Hematopoietic multipotent progenitor cell treated with erythropoietin and hydrocortisone succinate and interleukin-3 and kit ligand, for 17 days (in vitro differentiated cells): Measurements from ENCODE around the gene TMEM176A.

Experiments used
- DNase-seq: peaks from one replicate; pipeline ENCODE4 v3.0.0-alpha.2; 2015; ENCODE audit warnings: low spot score

The TMEM176A gene

DNA sequence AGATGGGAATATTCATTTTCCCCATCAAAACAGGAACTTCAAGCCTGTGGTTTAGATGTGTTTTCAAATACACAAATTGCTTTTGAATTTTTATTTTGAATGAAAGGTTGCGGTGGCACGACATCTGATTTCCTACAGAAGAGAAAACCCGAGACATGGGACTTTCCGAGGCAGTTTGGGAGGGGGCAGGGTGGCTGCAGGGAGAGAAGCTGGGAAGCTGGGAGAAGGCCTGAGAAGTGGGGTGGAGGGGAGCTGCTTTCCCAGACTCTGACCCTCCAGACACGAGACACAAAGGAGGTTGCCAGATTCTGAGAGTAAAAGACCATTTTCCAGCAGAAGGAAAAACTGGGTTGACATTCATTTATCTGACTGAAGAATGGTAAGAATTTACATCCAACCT, 19.6 kb downstream of the TMEM176A start:
- DNase-seq = no peak

DNA sequence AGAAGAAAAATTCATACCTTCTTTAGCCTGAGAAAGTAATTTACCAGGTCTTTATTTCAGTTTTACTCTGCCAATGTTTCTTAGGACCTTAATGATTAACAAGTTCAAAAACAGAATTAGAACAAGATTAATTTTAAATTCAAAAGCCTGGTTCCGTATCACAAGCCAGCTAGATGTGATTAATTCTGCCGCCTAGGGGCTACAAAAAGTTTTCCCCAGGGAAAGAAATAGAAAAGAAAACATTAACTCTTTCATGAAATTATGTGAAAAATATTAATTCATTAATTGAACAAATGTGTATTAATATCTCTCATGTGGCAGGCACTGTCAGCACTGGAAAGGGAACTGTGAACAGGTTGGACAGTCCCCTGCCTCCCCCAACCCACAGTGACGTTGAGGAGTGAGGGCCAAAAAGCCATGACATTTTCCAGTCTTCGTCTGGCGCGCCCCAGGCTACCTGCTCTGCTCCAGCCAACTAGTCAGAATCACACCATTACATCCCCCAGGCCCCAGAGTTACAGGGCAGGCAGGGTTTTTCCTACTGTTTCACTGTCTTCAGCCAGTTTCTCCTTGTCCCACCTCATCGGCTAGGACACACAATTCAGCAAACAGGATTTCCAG, 20.1 kb downstream of the TMEM176A start:
- DNase-seq = no peak

DNA sequence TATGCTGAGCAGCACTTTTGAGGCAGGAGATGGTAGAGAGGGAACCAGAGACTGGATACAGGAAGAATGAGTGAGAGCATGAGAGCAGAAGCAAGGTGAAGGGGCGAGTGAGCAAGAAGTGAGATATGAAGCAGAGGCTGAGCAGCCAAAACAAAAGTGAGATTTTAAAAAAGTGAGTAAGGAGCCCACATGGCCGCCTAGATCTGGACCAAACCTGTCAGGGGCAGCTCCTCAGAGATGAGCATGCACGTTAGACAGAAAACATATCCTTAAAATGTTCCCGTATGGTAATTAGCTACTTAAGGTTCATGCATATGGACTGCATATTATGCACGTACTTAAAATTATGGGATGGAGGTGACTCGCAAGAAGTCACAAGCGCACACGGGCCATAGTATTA, 22.5 kb downstream of the TMEM176A start:
- no peak for DNase-seq

DNA sequence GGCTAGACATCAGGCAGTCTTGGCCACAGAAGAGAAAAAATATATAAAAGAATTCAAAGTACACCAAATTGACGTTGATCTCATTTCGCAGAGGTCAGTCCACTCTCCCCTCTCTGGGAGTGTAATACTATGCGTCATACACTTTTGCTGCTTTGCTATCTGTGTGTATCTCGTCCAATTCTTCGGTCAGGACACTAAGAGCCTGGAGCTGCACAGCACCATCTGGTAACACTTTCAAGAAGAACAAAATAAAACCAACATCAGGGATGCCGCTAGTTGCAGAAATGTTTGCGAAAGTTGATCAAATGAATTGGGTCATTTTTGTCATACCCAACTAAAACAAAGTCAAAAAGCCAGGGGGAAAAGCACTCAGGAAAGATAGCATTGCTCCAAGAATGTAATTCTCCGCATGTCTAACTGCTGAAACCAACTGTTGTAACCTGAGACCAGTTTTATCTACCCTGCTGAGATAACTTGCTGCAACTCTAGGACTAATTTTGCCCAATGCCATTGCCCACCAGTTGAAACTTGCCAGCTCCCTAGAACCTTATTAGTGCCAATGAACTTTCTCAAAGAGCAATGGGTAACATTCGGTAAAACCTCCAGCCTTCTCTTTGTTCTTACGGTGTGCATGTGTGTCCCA, 23.0 kb downstream of the TMEM176A start:
- no peak for DNase-seq

DNA sequence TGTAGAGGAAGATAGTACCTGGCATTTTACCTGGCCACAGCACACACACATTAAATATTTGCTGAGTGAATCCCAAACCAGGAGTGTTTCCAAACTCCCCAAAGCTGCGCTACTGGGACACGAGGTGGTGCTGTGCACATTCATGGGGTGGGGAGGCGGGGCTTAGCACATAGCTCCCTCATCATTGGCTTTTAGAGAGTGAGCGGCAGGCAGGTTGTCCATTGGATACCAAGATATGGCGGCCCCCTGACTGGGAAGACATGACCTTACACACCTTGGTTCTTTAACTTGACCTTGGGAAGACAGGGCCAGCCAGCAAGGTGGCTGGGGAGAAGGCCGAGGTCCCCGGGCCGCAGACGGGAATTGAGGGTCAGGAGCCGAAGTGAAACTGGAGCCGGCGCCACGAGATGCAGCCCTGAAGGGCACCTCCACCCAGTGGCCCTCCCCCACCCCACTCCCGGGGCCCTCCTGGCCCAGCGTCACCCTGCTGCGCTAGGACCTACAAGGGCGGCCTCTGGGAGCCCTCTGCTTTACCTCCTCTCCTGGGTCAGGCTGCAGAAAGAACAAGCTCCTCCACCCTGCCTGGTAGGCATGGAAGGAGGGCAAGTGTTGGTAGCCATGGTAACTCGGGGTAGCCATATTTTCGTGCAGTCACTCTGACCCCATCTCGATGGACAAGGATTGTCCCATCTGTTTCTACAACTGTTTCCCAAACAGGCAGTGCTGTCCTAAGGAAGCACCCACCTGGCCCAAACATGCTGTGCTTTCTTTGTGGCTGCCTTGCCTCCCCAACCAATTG, 24.0 kb downstream of the TMEM176A start:
- no peak for DNase-seq

DNA sequence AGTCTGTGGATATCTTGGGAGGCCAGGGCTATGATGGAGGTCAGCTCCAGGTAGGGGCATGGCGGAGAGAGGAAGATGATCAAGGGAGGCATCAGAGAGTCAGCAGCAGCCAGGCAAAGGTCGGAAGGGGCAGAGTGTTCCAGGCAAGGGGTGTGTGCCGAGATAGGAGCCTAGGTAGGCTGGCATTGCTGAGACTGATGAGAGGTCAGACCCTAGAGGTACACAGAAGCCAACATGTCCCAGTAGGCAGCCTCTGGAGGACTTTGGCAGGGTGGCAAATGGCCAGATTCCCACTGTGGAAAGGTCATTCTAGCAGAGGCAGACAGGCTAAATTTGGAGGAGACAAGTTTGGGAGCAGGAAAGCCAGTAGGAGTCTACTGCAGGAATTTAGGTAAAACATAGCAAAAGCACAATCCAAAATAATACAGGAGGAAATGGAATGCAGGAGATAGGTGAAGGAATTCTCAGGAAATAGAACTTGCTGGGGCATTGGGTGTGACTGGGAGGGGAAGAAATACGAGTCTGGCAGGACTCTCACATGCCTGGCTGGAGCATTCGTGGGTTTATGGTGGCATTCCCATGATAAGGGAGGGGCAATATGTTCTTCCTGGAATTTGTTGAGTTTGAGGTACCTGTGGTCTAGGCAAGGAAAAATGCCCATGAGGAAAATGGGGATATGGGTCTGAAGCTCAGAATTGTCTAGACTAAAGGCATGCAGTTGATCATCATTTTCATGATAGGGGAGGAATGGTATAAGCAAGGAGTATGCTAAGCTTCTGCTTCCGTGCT, 25.7 kb downstream of the TMEM176A start:
- DNase-seq = no peak

DNA sequence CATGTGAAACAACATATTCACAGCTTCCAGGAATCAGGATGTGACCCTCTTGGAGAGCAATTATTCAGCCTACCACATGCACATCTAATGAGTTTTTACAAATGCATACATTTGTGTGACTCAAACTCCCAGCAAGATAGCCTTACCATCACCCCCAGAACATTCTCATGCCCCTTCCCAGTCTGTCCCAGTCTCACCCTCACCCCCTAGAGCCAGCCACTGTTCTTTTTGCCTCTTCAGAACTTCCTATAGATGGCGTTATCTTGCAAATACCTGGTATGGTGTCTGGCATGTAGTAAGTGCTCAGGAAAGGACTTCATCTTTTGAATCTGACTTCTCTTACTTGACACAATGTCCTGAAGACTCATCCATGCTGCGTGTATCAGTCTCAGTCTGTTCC, 27.8 kb downstream of the TMEM176A start:
- no peak for DNase-seq

DNA sequence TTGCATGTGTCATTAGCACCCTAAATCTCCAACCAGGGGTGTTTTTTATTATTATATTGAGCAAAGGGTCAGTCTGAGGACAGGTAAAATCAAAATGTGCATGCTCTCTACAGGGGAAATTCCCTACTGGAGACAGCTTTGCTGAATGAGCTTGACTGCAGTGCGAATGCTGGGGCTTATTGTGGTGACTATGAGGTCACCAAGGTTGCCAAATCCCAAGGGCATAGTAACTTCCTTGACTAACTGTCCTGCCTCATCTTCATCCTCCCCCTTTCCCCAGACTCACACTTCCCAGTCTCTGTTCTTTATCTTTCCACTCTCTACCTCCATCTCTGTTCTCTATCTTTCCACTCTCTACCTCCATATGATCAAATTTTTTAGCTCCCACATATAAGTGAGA, 28.9 kb downstream of the TMEM176A start:
- DNase-seq = no peak

DNA sequence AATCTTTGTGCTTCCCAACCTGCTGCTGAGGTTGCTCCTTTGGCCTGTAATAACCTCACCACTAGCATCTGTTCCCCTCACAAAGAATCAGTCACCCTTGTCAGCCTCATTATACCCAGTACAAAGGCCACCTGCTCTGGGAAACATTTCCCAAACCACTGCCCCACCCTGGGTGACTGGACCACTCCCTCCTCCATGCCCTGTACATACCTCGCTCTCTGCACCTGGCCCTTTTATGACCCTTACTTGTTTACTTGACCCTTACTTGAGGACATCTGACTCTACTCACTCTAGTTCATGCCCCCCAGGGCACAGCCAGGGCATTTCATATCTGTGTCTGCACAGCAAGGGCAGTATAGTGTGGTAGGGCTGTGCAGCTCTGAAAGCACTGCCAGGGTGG, 30.4 kb downstream of the TMEM176A start:
- DNase-seq = no peak

DNA sequence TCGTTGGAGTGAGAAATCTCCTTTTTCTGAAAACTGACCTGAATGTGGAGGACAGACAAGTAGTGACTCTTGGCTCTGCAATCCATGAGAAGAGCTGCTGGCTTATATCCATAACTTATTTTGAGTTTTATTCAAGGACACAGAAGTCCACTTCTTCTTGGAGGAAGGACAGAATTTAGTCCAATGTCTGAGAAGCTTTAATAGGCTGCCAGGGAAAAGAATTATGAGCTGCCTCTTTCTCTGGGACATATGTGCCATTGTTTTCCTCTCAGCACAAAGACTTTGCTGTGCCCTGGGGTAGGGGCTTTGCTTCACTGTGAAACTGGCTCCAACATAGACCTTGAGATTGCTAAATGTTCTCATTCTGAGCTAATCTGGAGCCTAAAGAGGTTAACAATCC, 31.3 kb downstream of the TMEM176A start:
- DNase-seq = no peak

DNA sequence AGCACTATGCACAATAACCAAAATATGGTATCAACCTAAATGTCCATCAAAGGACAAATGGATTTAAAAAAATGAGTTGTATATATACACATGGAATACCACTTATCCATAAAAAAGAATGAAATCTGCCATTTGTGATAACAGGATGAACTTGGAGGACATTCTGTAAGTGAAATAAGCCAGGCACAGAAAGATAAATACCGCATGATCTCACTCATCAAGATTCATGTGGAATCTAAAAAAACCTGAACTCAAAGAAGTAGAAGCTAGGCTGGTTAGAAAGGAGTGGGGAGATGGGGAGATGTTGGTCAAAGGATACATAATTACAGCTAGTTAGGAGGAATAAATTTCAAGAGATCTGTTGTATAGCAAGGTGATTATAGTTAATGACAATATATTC, 34.5 kb downstream of the TMEM176A start:
- DNase-seq = no peak

DNA sequence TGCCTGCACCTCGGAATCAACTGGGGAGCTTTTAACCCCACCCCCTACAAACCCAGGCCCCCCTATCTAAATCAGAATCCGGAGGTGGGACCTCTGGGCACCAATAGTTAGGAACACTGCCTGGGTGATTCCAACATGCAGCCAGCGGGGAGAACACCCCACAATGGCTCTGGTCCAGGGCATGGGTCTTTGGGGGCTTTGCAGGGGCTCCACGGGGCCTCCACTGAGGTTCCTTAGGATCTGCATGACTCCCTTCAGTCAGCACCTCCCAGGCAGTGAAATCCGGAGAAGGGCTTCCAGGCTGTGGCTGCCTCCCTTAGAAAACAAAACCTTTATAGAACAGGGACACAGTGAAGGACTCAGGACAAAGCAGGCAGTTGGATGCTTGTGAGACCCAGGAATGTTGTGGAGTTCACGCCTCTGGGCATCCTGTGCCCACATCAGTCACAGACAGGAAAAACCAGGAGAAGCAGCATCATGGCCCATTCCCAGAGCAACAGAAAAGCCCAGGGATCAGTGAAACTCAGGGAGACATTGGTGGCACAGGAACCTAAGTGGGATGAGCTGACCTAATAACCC, 35.2 kb downstream of the TMEM176A start:
- DNase-seq = no peak

DNA sequence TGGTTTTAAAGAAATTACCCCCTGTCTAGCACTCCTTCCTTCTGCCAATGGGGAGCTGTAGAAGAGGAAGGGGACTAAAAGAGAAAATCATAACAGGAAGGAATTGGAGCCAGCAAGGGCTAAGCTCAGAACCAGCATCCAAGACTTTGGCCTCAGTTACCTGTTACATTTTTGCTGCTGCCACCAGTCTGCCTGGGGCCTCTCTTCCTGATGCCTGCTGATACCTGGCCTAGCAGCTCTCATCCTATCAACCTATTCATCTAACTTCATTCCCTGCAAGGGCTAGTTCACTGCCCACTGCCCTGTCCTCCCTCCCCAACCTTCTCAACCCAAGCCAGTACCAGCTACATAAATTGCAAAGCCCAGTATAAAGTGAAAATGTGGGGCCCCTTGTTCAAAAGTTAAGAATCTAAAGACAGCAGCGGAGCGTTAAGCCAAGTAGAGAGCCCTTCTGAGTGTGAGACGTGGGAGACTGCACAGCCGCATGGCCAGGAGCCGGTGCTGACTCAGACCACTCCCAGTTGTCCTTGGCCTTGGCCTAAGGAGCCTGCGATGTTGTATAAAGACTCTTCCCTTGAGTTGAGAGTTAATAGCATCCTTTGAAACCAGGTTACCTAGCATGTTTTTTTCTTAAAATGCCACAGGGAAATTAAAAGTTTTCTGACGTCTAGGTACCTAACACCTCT, 38.5 kb downstream of the TMEM176A start:
- no peak for DNase-seq

DNA sequence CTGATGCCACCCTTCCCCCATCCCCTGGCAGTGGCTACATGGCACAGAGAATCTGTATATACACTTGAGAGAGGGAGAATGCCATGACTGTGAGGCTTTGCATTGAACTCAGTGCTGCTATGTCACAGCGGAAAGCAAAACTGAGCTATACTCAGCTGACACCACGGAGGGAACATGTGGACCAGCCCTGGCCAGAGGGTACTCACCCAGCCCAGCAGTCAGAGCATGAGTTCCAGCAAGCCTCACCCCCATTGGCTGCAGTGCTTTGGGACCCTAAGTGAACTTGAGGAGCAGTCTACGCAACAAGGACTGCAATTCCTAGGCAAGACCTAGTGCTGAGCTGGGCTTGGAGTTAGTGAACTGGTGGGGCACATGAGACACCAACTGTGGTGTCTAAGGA, 41.4 kb downstream of the TMEM176A start:
- DNase-seq = no peak

DNA sequence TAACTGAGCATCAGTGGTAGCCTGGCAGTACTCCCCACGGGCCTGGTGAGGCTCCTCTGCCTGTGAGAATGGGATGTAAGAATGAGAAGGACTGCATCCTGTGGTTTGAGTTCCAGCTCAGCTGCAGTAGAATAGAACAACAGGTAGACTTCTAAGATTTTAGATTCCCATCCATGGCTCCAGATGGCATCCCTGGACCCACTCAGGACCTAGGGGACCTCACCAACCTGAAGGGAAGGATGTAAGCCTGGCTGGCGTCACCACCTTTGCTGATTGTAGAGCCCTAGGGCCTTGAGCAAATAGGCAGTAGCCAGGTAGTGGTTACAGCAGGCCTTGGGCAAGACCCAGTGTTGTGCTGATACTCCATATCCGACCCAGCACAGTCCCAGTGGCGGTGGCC, 42.1 kb downstream of the TMEM176A start:
- DNase-seq = no peak

DNA sequence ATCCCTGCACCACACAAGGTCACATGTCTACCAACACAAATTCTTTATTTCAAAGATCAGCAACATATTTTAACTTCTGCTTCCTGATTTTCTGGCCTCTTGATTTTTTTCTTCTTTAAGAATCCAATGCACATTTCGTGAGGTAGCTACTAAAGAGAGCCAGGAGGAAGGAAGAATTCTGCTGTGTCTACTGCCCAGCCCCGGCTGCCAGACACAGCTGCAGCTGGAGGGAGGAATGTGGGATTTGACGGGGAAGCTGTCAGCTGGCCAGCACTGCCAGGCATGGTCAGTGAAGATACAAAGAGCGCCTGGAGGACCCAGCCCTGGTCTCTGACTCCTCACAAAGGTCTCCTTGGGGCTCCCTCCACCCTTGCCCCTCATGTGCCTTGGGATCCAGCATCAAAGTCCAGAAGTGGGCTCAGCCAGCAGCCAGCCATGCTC, 44.9 kb downstream of the TMEM176A start:
- no peak for DNase-seq

DNA sequence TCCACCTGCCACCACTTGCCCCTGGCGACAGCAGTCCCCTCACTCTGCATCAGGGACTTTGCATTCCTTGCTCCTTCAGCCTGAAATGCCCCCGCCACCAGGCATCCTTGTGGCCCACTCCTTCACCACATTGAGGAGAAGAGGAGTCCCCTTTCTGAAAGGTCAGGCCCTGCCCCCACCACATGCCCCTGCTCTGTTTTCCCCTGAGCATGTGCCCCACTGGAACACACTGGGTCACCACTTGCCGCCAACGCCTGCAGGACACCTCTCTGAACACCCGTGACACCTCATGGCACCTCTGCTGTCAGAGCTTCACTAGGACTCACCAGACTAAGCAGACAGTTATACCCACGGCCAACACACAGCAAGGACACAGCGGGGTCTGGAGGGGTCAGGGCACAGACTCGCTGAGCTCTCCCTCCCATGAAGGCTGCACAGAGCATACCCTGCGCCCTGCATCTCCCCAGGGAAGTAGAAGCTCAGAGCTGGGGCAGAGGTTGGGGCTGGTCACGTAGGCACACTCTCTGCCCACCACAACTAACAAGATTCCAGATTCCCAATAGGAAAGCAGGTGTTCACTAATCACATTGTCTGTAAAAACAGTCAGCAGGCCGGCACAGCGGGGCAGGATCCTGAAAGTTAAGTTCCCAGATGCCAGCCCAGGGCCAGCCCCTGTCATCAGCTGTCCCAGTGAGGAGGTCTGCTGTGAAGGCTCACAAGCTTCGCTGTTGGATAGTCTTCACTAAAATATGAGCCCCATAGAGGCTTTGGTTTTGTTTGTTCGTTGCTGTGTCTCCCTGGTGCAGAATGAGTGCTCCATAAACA, 45.9 kb downstream of the TMEM176A start:
- DNase-seq = no peak

DNA sequence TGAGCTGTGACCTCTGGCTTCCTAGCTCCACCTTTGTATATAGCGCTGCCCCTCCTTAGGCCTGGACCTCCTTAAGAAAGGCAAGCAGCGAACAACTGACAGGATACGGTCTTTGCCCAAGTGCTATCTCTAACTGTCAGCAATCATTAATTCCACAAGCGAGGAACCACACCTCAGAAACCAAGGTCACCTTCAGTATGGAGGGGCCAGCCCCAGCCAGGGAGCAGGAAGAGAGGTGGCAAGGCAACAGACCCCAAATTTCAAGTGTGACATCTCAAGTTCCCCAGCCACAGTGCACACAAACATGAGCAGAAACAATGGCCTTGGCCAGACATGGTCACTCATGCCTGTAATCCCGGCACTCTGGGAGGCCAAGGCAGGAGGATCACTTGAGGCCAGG, 47.0 kb downstream of the TMEM176A start:
- DNase-seq = no peak

DNA sequence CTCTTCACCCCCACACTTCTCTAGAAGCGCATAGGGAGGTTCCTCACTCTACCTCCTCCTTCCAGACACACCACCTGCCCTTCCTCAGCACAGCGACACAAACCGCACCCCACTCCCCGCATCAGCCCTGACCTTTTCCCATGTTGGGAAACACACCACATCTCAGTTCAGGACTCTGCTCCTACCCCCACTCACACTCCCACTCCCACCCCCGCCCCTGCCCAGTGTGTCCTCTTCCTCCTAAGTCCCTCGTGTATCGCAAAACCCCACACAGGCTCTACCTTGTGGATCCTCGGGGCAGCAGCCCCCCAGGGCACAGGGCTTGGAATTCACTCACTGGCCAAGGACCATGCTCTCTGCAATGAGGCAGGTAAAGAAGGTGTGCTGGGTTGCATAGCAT, 47.5 kb downstream of the TMEM176A start:
- no peak for DNase-seq

DNA sequence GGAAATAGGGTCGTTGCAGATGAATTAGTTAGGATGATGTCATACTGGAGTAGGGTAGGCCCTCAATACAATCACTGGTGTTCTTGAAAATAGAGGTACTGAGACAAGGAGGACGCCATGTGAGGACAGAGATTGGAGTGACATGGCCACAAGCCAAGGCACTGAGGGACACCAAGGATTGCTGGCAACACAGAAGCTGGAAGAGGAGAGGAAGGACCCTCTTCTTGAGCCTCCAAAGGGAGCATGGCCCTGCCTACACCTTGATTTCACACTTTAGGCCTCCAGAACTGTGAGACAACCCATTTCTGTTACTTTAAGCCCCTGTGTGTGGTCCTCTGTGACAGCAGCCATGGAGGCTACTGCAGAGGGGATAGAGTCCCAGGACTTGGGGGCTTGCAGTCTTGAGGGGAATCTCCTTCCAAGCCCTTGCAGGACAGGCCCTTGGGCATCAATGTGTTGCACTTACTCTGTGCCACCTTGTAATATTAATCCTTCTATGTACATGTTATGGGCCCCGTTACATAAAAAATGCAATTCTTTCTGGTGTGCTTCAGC, 48.1 kb downstream of the TMEM176A start:
- no peak for DNase-seq
